Neural progenitor cell (in vitro differentiated cells): ENCODE data around the gene PEX10.

ENCODE experiments used
- EZH2phosphoT487 ChIP-seq: fragments of 200-600 bp; sonication (generic); IDR thresholded peaks from 2 replicates; pipeline ENCODE4 v1.6.1; 2017; ENCODE audit warnings: antibody characterized with exemption
- TF ChIP-seq, protein P1 (sequence below): fragments of 200-600 bp; sonication (generic); IDR thresholded peaks from 2 replicates; pipeline ENCODE4 v1.5.1; 2017; ENCODE audit warnings: antibody characterized with exemption, mild to moderate bottlenecking

DNA sequence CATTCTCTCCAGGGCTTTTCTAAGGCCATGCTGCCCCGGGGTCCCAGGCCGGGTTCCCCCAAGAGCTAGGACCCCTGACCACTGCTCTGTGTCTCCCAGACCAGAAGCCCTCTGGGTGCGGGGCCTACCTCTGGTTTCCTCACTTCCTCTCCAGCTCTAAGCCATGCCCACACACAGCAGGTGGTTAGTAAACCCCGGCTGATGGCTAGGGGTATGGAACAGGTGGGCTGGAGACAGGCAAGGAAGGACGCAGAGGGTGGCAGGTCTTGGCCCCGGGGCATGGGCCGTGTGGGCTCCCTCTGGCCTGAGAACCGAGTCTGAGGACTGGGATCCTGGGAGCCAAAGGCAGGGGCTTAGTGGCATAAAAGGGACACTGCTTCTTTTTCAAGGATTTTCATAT, 47.8 kb upstream of the PEX10 start:
- TF ChIP-seq, protein P1, sequence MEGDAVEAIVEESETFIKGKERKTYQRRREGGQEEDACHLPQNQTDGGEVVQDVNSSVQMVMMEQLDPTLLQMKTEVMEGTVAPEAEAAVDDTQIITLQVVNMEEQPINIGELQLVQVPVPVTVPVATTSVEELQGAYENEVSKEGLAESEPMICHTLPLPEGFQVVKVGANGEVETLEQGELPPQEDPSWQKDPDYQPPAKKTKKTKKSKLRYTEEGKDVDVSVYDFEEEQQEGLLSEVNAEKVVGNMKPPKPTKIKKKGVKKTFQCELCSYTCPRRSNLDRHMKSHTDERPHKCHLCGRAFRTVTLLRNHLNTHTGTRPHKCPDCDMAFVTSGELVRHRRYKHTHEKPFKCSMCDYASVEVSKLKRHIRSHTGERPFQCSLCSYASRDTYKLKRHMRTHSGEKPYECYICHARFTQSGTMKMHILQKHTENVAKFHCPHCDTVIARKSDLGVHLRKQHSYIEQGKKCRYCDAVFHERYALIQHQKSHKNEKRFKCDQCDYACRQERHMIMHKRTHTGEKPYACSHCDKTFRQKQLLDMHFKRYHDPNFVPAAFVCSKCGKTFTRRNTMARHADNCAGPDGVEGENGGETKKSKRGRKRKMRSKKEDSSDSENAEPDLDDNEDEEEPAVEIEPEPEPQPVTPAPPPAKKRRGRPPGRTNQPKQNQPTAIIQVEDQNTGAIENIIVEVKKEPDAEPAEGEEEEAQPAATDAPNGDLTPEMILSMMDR: no peak
- TF ChIP-seq EZH2phosphoT487: no peak
